ENCODE data around the gene PROM2.

PROM2 gene

DNA sequence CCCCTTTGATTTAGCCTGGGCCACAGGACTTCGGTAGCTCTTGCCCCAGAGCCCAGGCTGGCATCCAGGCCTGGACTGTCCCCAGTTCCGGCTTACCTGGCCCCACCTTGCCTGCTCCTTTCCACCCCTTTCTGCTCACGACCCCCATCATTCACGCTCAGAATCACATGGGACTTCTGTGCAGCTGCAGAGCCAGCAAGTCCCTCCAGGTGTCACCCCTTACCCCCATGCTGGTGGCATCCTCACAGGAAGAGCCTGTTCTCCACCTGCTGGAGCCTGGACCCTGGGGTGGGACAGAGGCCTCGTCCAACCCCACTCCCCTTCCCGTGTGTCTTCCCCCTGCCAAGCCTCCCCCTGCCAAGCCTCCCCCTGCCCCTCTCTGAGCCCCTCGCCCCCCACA, 15.0 kb downstream of the PROM2 start:
- DNase-seq: no peak

- no peak for DNase-seq
These were observed 17.0 kb downstream of the PROM2 start for GRCh38 chr2:95291222-95291621.

- no peak for DNase-seq
These were observed 18.5 kb downstream of the PROM2 start for GRCh38 chr2:95292623-95293260.

DNA sequence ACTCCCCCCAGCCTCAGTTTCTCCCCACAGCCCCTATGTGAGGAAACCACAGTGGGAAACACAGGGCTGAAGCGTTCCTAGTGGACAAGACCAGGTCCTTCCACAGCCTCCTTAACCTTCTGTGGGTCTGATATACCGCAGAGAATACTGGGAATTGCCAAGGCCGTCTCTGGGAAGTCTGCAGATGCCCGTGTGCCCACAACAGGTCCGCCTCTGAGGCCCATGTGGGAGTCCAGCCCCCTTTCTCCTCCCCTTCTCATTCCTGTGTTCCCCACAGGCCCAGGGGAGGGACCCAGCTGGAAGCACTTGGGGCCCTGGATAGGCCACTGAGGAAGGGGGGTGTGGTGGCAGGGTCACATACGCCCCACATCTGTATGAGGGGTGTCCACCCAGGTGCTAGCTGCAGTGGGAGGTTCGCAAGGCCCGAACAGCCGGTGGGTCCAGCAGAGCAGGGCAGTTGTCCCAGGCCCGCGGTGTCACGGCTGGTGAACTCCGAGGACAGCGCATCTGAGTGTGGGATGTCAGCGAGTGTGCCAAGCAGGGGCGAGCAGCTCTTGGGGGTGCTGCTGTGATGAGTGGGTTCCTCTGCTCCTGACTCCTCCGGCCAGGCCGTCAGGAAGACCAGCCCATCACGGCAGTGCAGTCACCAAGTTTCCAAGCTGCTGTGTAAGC, 20.5 kb downstream of the PROM2 start:
- no peak for DNase-seq

DNA sequence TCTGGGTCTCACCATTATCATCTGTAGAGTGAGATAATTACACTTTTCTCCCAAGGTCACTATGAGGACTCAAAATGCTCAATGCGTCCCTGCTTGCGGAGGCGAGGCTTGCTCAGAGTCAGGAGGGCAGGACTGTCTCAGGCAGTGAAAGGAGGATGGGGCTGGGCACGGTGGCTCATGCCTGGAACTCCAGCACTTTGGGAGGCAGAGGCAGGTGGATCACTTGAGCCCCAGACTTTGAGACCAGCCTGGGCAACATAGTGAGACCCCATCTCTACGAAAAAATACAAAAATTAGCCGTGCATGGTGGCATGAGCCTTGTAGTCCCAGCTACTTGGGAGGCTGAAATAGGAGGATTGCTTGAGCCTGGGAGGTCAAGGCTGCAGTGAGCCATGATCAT, 21.1 kb downstream of the PROM2 start:
- DNase-seq: no peak

DNA sequence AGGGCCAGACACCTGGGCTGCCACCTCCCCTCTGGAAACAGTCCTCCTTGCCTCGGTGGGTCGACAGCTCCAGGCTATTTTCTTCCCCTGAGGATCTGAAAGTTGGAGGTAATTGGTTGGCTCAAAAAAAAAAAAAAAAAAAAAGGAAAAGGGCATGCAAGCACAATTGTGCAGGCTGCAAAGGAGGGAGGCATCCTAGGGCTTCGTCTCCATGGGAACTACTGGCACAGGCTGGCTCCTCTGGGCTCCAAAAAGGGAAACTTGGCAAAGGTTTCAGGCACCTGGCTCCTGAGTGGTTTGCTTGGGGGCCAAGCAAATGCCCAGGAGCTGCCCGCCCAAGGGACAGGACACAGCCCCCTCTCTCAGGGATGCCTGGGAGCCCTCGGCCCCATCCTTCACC, 21.8 kb downstream of the PROM2 start:
- peak in 1 of 2 experiments; percentile 23 for DNase-seq

DNA sequence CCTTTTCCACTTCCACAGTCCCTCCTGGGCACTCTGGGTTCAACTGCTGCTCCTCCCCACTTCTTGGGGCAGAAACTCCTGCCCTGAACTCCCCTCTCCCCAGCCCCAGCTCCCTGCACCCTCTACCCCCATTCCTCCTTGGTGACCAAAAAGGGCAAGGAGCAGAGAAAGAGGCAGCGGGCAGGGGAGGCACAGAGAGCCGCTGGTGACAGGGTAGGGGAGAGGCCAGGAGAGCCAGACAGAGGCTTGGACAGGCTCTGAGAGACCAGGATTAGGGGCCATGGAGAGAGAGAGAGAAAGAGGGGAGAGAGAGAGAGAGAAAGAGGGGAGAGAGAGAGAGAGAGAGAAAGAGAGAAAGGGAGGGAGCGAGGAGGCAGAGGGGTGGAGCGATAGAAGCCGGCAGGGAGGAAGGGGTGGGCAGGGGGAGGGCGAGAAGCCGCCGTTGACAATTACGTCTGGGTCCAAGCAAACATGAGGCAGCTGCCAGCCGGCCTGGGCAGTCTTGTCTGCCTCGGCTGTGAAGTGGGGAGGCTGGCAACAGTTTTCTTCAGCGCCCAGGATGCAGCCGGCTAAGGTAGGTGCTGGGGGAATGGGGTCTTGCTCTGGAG, 22.7 kb downstream of the PROM2 start, which contains the start of gene KCNIP3:
Gene KCNIP3, plus strand, starts transcription at position 468 of the 608 bp plus-strand sequence. Its CDS starts 92 bp downstream, at position 560.
- DNase-seq: peak; percentile 23 to 83

DNA sequence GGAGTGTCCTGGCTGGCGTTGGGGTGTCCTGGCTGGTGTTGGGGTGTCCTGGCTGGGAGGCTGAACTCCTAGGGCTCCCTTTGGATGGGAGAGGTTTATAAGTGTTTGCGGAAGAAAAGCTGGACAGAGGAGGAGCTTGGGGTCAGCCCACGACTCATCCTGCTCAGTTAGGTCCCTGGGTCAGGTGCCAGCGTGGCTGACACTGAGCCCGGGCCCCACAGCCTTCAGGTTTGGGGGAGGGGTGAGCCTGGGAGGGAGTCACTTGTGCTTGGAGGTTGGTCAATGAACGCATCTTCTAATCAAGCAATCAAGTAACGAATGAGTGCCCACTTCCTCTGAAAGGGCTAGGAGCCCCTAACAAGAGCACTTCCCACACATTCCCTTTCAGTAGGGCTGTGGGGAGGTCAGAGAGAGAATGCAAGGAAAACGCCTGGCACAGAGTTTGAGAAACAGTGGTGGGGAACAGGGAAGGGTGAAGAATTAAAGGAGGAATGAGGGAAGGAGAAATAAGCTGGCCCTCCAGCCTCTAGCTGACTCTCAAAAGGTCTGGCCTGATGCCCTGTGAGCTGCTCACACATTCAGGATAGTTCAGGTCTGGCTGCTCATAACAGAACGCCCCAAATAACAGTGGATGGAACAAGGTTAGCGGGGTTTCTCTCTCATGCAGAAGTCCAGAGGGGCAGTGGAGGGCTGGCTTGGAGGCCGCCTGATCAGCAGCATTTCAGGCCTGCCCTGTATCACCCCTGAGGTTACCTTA, 23.6 kb downstream of the PROM2 start:
- peak in 1 of 2 experiments; percentile 34 for DNase-seq

DNA sequence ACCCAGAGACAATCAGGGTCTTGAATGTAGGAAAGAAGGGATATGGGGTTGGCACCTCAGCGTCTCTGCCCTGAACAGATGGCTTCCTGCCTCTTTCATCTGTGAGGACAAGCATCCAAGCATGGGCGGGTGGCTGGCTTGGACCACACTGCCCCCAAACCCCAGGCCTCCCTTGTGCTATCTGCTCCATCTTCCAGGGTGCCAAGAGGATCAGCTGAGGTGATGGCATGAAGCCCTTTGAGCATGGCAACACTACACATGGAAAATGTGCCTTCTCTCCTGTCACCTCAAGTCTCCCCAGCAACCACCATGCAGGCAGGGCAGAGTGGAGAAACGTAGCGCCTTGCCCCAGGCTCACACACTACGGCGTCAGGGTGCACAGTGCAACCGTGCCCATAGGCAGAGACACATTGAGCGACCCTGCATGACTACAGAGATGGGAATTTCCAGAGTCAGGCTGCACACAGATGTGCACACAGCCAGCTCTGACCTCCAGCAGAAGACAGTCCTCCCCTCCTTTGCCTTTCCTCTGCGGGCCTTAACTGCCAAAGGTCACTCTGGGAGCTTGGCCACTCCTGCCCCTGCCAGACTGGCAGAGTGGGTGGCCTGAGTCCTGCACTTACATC, 24.4 kb downstream of the PROM2 start:
- no peak for DNase-seq

- DNase-seq: no peak
These were observed 25.7 kb downstream of the PROM2 start for GRCh38 chr2:95299961-95300360.

GRCh38 chr2:95300450-95300849, 26.2 kb downstream of the PROM2 start:
- DNase-seq: peak in 1 of 2 experiments; percentile 20

- DNase-seq: no peak
These were observed 26.9 kb downstream of the PROM2 start for GRCh38 chr2:95301186-95301585.

DNA sequence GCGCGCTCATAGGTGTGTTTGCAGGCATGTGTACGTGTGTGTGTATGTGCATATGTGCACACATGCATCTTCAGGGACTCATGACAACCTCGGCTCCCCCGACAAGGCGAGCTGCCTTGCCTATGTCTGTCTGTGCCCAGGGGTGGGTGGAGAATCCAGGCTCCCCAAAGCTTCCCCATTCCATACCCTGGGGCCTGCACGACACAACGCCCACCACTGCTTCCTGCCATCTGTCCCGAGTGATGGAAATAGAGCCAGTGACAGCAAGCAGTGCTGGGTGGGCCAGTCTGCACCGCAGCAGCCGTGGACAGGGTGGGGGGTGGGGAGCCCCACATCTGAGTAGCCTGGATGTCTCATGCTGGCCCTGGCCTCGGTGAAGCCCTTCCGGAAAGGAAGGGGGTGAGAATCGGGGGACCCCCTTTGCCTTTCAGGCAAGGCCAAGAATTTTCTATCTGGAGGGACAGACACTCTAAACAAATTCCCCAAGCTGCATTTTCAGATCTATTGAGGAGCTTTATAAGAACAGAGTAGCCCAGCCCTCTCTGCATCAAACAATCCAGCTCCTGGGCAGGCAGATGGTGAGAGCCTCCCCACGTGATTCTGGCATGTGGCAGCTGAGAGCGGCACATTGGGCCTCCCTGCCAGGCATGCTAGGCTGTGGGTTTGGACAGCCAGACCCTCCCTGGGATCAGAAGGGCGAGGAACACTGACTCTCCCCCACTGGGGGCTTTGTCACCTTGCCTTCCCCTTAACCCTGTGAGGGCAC, 27.8 kb downstream of the PROM2 start:
- DNase-seq: no peak

GRCh38 chr2:95303191-95303919, 29.1 kb downstream of the PROM2 start:
- no peak for DNase-seq

GRCh38 chr2:95305380-95306061, 31.3 kb downstream of the PROM2 start:
- DNase-seq: peak; percentile 75 to 85

- DNase-seq: peak; percentile 22 to 48
These were observed 32.2 kb downstream of the PROM2 start for GRCh38 chr2:95306336-95306895.

- DNase-seq: no peak
These were observed 32.8 kb downstream of the PROM2 start for GRCh38 chr2:95307036-95307435.

DNA sequence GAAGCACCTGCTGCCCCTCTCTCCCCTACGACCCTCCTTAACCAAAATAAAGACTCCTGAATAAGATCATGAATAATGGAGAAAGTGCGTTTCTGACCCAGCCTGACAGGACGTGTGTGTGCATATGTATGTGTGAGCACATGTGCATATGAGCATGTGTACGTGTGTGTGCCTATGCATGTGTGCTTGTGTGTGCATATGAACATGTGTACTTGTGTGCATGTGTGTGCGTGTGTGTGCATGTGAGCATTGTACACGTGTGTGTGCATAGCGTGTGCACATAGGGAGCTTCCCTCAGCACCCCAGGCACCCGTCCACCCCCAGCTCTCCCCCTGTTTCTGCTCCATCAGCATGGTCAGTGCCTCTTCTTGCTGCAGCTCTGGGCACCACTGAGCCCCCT, 33.6 kb downstream of the PROM2 start:
- DNase-seq: no peak

DNA sequence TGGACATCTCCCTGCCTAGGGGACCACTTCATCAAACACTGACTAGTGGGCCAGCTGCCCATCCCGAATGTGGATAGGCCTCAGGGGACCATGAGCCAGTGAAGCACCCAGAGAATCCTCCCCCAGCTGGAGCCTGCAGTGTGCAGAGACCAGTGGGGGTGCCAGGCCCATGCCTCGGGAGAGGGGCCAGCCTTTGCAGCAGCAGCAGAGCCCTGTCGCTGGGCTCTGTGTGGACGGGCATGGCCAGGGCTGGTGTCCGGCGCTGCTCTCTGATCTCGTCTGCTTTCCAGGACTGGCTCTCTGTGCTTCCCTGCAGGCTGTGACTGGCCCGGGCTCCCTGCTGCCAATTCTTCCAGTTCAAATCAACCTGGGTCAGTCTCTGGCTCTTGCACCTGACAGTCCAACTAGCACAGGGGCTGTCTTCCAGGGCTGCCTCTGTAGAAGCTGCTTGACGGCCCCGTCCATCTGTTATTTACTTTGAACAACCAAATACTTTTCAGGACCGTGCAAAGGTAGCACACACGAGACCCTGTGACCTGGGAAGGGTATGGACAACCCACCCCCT, 34.3 kb downstream of the PROM2 start:
- DNase-seq: no peak

- no peak for DNase-seq
These were observed 35.4 kb downstream of the PROM2 start for GRCh38 chr2:95309599-95309998.
